Activated T-helper 1 cell treated with anti-CD3 and anti-CD28 coated beads, Interleukin-12 subunit alpha, Interleukin-12 subunit beta, Interleukin-2, Interleukin-4 antibody, amounts not matched to agents 30 ng/mL and 10 ng/mL and 1 ng/mL, durations not matched to agents 14 hours and 24 hours and 36 hours (primary cell): Measurements from ENCODE around the gene TRAF3. TPM values are rescaled to one million over a fixed set of nuclear protein-coding genes. Genes with fewer than 3 reads are reported as not detected.

ENCODE experiments used
- DNase-seq: peaks from one replicate; pipeline ENCODE4 v3.0.0; 2021; ENCODE audit warnings: low spot score
- H3K27ac Mint-ChIP-seq: one replicate; pipeline ENCODE4 v1.8.0; 2021; ENCODE audit warnings: mild to moderate bottlenecking, mixed read lengths
- H3K27me3 Mint-ChIP-seq: one replicate; pipeline ENCODE4 v1.8.0; 2022; ENCODE audit warnings: mild to moderate bottlenecking, moderate library complexity, mixed read lengths; ENCODE audit not compliant: insufficient read depth
- H3K36me3 Mint-ChIP-seq: one replicate; pipeline ENCODE4 v1.8.0; 2021; ENCODE audit warnings: low read depth, mixed read lengths
- H3K4me1 Mint-ChIP-seq: one replicate; pipeline ENCODE4 v1.8.0; 2021; ENCODE audit warnings: low read depth, mixed read lengths
- H3K4me3 Mint-ChIP-seq: one replicate; pipeline ENCODE4 v1.8.0; 2021; ENCODE audit warnings: mild to moderate bottlenecking, moderate library complexity, mixed read lengths
- H3K9me3 Mint-ChIP-seq: one replicate; pipeline ENCODE4 v1.8.0; 2021; ENCODE audit warnings: mixed read lengths
- intact Hi-C: fragments of 100-400 bp; cut with micrococcal nuclease; formaldehyde crosslinking; loops from one replicate; pipeline ENCODE4 v1.15.1; 2024
- total RNA-seq: library from RNA; stranded (reverse); gene quantifications from 2 replicates; pipeline ENCODE4 v1.2.3, GENCODE V29; 2022

Gene TRAF3
- total RNA-seq, 1 donor from 2014 or later, result 73.1 TPM

- intact Hi-C loops, result no loop called here
- Mint-ChIP-seq H3K9me3 (no peaks in the 10 kb centered on the region), H3K27ac (peak overlapping the region; percentile 36), H3K36me3 (peaks cover 26% of the 10 kb centered on the region), H3K4me1 (peaks cover 83% of the 10 kb centered on the region), H3K27me3 (no peaks in the 10 kb centered on the region), H3K4me3 (no peak overlapping the region)
- DNase-seq, result no peak
Measured at GRCh38 chr14:102823546-102823945, 46.3 kb downstream of the TRAF3 start.

- Mint-ChIP-seq H3K36me3 (peaks cover 20% of the 10 kb centered on the region), H3K9me3 (no peaks in the 10 kb centered on the region), H3K27ac (peak overlapping the region; percentile 12), H3K4me1 (peaks cover 84% of the 10 kb centered on the region), H3K4me3 (no peak overlapping the region), H3K27me3 (no peaks in the 10 kb centered on the region)
- no peak for DNase-seq
- intact Hi-C loops, result no loop called here
Measured at GRCh38 chr14:102824832-102825231, 47.6 kb downstream of the TRAF3 start.

DNA sequence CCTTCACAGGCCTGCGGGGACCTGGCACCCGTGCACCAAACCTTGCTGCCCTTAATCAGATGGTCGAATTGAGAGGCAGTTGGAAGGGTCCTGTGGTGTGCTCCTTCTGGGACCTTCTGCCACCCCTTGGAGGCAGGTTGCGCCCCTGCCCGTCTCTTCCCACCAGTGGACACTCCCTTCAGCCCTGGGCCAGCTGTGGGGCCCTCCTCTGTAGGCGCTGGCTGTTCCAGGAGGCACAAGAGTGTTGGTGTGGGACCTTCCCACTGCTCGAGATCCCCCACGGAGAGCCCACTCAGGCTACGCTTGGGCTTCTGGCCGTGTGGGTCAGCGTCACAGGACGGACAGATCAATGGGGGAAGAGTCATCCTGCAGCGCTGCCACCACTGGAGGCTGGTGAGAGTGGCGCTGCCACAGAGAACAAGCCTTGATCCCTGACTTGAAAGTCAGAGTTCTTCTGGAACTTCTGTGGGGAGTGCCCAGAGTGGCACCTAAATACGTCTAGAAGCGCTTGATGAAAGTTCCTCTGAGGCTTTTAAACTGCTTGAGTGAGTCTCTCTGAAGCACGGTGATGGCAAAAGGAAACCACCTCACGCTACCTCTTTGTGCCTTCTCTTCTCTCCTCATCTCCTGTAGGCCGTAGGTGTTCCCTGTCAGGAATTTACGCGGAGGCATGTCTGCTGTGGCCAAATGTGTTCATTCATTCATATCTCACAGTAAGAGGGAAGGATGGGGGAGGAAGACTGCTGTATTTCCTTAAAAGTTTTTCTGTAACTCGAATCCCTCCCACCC is 48.3 kb downstream of the TRAF3 start:
- Mint-ChIP-seq H3K4me3 (no peak overlapping the region), H3K27me3 (no peaks in the 10 kb centered on the region), H3K36me3 (peaks cover 21% of the 10 kb centered on the region), H3K27ac (peak overlapping the region; percentile 59), H3K4me1 (peaks cover 86% of the 10 kb centered on the region), H3K9me3 (no peaks in the 10 kb centered on the region)
- intact Hi-C loops, result no loop called here
- DNase-seq, result no peak

- no peak for DNase-seq
- H3K27ac Mint-ChIP-seq, result peak overlapping the region; percentile 59
- peaks cover 26% of the 10 kb centered on the region for H3K36me3 Mint-ChIP-seq
- H3K27me3 Mint-ChIP-seq, result no peaks in the 10 kb centered on the region
- no peak overlapping the region for H3K4me3 Mint-ChIP-seq
- peaks cover 87% of the 10 kb centered on the region for H3K4me1 Mint-ChIP-seq
- intact Hi-C loops, result no loop called here
- H3K9me3 Mint-ChIP-seq, result no peaks in the 10 kb centered on the region
Measured at GRCh38 chr14:102826161-102826560, 48.9 kb downstream of the TRAF3 start.

DNA sequence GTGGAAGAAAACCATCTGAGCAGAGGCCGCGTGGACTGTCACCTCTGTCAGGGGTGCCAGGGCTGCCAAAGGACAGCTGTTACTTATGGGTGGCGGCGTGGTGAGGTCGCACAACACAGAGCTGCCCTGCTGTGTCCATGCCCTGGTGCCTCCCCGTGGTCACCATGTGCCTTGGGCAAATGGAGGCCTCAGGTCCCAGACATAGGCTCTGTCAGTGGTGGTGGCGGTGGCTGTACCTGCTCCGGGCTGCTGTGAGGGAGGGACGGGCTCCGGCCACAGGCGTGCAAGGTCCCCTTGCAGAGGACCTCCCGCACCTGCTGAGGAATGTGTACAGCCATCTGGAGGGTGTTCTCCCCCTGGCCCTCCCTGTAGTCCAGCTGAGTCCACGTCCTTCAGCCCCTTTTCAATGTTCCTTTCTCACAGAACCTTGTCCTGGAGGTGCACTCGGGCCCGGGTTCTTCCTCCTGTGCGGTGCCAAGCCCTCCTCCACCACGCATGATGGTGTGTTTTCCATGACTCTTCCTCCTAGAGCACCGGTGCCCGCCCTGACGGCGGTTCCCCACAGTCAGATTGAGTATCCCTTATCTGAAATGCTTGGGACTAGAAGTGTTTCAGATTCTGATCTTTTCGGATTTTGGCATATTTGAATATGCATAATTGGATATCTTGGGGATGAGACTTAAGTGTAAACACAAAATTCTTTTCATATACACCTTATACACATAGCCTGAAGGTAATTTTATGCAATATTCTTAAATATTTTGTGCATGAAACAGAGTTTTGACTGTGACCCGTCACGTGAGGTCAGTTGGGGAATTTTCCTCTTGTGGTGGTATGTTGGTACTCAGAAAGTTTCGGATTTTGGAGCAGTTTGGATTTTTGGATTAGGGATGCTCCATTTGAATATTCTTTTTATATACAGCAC is 49.8 kb downstream of the TRAF3 start:
- no peak for DNase-seq
- Mint-ChIP-seq H3K9me3 (no peaks in the 10 kb centered on the region), H3K4me3 (no peak overlapping the region), H3K27me3 (no peaks in the 10 kb centered on the region), H3K27ac (peak overlapping the region; percentile 29), H3K36me3 (peaks cover 30% of the 10 kb centered on the region), H3K4me1 (peaks cover 88% of the 10 kb centered on the region)
- intact Hi-C loops, result no loop called here

DNA sequence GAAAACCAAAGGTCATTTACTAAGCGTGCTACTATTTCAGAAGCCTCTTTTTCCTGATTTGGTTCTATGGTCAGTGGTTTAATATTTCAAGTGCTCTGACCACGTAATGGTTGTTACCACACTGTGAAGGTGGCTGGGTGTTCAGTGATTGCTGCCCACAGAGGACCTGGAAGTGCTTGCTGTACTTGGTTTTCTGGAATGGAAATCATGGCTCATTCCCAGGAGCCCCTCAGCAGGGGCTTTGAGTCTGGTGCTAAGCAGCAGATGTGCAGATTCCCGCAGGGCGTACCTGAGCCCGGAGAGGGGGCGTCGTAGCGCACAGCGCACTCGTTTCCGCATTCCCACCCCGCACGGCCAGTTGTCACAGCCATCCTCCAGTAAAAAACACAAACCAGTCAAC is 50.5 kb downstream of the TRAF3 start:
- H3K36me3 Mint-ChIP-seq, result peaks cover 35% of the 10 kb centered on the region
- intact Hi-C loops, result no loop called here
- no peak for DNase-seq
- peaks cover 83% of the 10 kb centered on the region for H3K4me1 Mint-ChIP-seq
- no peaks in the 10 kb centered on the region for H3K9me3 Mint-ChIP-seq
- no peaks in the 10 kb centered on the region for H3K27me3 Mint-ChIP-seq
- no peak overlapping the region for H3K4me3 Mint-ChIP-seq
- H3K27ac Mint-ChIP-seq, result peak overlapping the region; percentile 29

GRCh38 chr14:102828151-102828550 is 50.9 kb downstream of the TRAF3 start:
- intact Hi-C loops, result no loop called here
- Mint-ChIP-seq H3K27me3 (no peaks in the 10 kb centered on the region), H3K4me1 (peaks cover 83% of the 10 kb centered on the region), H3K4me3 (no peak overlapping the region), H3K27ac (peak overlapping the region; percentile 27), H3K36me3 (peaks cover 36% of the 10 kb centered on the region), H3K9me3 (no peaks in the 10 kb centered on the region)
- no peak for DNase-seq

GRCh38 chr14:102829016-102829548 is 51.8 kb downstream of the TRAF3 start:
- no peak for DNase-seq
- H3K4me3 Mint-ChIP-seq, result no peak overlapping the region
- H3K27me3 Mint-ChIP-seq, result no peaks in the 10 kb centered on the region
- peaks cover 42% of the 10 kb centered on the region for H3K36me3 Mint-ChIP-seq
- no peaks in the 10 kb centered on the region for H3K9me3 Mint-ChIP-seq
- H3K4me1 Mint-ChIP-seq, result peaks cover 75% of the 10 kb centered on the region
- peak overlapping the region; percentile 23 for H3K27ac Mint-ChIP-seq
- intact Hi-C loops, result no loop called here

DNA sequence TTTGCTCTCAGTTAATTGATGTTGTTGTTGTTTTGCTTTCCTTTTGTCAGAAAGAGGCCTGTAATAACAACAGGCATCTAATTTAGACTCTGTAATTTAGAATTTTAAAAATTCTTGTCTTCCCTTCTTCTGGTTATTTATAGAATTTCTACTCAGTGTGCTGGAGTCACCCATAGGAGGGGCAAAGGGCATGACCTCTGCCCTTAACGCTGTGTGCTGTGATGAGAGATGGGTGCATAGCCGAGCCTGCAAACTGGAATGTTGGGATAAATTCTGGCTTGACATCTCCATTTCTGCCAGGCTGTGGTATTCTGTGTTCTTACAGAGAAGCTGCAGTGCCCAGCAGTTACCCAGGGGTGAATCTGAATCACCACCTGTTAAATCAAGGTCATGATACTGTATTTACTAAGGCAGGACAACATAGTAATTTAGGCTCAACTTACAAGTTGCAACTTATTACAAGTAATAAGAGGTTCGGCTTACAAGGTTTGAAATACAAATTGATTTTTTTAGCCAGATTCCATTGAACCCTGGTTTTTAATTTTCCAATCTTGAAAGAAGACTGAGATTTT is 53.3 kb downstream of the TRAF3 start:
- no peaks in the 10 kb centered on the region for H3K9me3 Mint-ChIP-seq
- DNase-seq, result no peak
- H3K27ac Mint-ChIP-seq, result peak overlapping the region; percentile 75
- H3K36me3 Mint-ChIP-seq, result peaks cover 51% of the 10 kb centered on the region
- H3K27me3 Mint-ChIP-seq, result no peaks in the 10 kb centered on the region
- no peak overlapping the region for H3K4me3 Mint-ChIP-seq
- peaks cover 68% of the 10 kb centered on the region for H3K4me1 Mint-ChIP-seq
- intact Hi-C loops, result loop anchor here (1.0 kb wide), 2 partner anchors 8 to 63 kb away; no protein-coding TSS in a partner anchor

GRCh38 chr14:102831163-102831804 is 54.0 kb downstream of the TRAF3 start:
- Mint-ChIP-seq H3K4me1 (peaks cover 63% of the 10 kb centered on the region), H3K27ac (peak overlapping the region; percentile 53), H3K9me3 (no peaks in the 10 kb centered on the region), H3K27me3 (no peaks in the 10 kb centered on the region), H3K36me3 (peaks cover 46% of the 10 kb centered on the region), H3K4me3 (peak overlapping the region; percentile 43)
- intact Hi-C loops, result loop anchor here (1.0 kb wide), 2 partner anchors 9 to 62 kb away; no protein-coding TSS in a partner anchor
- DNase-seq, result no peak

DNA sequence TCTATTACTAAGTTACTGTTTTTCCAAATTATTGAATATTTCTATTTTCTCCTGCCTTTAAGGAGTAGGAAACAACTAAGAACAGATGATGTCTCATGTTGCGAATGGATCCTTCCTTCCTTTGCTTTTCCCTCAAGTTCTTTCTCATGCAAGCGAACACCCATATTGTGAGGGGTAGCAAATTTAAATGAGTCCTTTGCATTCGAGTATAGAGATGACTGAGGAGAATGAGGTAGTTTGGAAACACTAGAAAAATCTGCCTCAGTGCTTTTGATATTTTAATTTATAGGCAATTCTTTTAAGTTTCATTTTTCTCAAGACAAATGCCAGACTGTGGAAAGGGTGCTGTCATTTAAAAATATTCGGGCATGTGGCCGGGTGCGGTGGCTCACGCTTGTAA is 56.1 kb downstream of the TRAF3 start:
- Mint-ChIP-seq H3K9me3 (no peaks in the 10 kb centered on the region), H3K4me3 (no peak overlapping the region), H3K36me3 (peaks cover 50% of the 10 kb centered on the region), H3K4me1 (peaks cover 50% of the 10 kb centered on the region), H3K27me3 (no peaks in the 10 kb centered on the region), H3K27ac (no peak overlapping the region)
- DNase-seq, result no peak
- intact Hi-C loops, result no loop called here

- no peak overlapping the region for H3K4me3 Mint-ChIP-seq
- no peaks in the 10 kb centered on the region for H3K9me3 Mint-ChIP-seq
- H3K36me3 Mint-ChIP-seq, result peaks cover 52% of the 10 kb centered on the region
- no peaks in the 10 kb centered on the region for H3K27me3 Mint-ChIP-seq
- peaks cover 43% of the 10 kb centered on the region for H3K4me1 Mint-ChIP-seq
- H3K27ac Mint-ChIP-seq, result no peak overlapping the region
- intact Hi-C loops, result no loop called here
- DNase-seq, result no peak
Measured at GRCh38 chr14:102833991-102834390, 56.7 kb downstream of the TRAF3 start.
